Activated CD4-positive, alpha-beta memory T cell treated with anti-CD3 and anti-CD28 coated beads, Interleukin-2, amount 10 ng/mL, durations not matched to agents 7 days and 5 days (primary cell): ENCODE data around the gene SART3. TPM values are rescaled to one million over a fixed set of nuclear protein-coding genes. Genes with fewer than 3 reads are reported as not detected.
A peak's percentile ranks its signal among the peaks of the same experiment; 100 is the strongest.

ENCODE experiments used
- CTCF ChIA-PET: fragments of 350-600 bp; sonication (Branson Sonifier 250); formaldehyde crosslinking; loops from one replicate; lab custom pipeline; 2021; ENCODE audit warnings: antibody characterized with exemption, inconsistent platforms; lab: Charles Lee
- POLR2A ChIA-PET: fragments of 350-600 bp; sonication (Branson Sonifier 250); formaldehyde crosslinking; loops from one replicate; lab custom pipeline; 2021; ENCODE audit warnings: antibody characterized with exemption; lab: Charles Lee
- DNase-seq: peaks from one replicate; pipeline ENCODE4 v3.0.0-alpha.2; 2020
- H3K27ac Mint-ChIP-seq: one replicate; pipeline ENCODE4 v1.8.0; 2021; ENCODE audit warnings: mild to moderate bottlenecking, mixed read lengths
- H3K27me3 Mint-ChIP-seq: one replicate; pipeline ENCODE4 v1.8.0; 2021; ENCODE audit warnings: mixed read lengths
- H3K36me3 Mint-ChIP-seq: one replicate; pipeline ENCODE4 v1.8.0; 2021; ENCODE audit warnings: low read depth, mixed read lengths
- H3K4me1 Mint-ChIP-seq: one replicate; pipeline ENCODE4 v1.8.0; 2021; ENCODE audit warnings: mixed read lengths
- H3K4me3 Mint-ChIP-seq: one replicate; pipeline ENCODE4 v1.8.0; 2021; ENCODE audit warnings: mild to moderate bottlenecking, mixed read lengths
- H3K9me3 Mint-ChIP-seq: one replicate; pipeline ENCODE4 v1.8.0; 2021; ENCODE audit warnings: mixed read lengths
- total RNA-seq, 2 experiments: library from RNA; stranded (reverse); gene quantifications; one replicate each; pipeline ENCODE4 v1.2.3, GENCODE V29; 2021

SART3 gene
- total RNA-seq, 2 experiments from 2014 or later: 68.9 to 70.3 TPM

DNA sequence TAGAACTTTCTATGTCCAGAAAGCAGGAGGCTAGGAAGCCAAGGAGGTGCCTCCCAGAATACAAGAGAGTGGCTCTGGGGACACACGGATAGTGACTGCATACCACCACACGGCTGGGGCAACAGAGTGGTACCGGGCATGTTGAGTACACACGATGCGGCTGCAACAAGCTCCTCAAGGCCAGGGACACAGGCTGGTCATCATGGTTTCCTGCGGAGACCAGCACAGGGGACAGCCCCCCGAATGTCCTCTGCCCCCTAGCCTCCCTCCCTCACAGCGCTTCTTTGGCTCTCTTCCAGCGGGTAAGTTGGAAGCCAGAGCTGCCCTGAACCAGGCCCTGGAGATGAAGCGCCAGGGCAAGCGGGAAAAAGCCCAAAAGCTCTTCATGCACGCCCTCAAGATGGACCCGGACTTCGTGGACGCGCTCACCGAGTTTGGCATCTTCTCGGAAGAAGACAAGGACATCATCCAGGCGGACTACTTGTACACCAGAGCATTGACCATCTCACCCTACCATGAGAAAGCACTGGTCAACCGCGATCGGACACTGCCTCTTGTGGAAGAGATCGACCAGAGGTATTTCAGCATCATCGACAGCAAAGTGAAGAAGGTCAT lies 42.8 kb downstream of the SART3 start:
- Mint-ChIP-seq H3K27me3 (no peaks in the 10 kb centered on the region), H3K27ac (no peak overlapping the region), H3K9me3 (no peaks in the 10 kb centered on the region), H3K36me3 (peaks cover 52% of the 10 kb centered on the region), H3K4me3 (no peak overlapping the region), H3K4me1 (peaks cover 28% of the 10 kb centered on the region)
- DNase-seq: no peak
- ChIA-PET POLR2A (no interaction called here), CTCF (no interaction called here)

DNA sequence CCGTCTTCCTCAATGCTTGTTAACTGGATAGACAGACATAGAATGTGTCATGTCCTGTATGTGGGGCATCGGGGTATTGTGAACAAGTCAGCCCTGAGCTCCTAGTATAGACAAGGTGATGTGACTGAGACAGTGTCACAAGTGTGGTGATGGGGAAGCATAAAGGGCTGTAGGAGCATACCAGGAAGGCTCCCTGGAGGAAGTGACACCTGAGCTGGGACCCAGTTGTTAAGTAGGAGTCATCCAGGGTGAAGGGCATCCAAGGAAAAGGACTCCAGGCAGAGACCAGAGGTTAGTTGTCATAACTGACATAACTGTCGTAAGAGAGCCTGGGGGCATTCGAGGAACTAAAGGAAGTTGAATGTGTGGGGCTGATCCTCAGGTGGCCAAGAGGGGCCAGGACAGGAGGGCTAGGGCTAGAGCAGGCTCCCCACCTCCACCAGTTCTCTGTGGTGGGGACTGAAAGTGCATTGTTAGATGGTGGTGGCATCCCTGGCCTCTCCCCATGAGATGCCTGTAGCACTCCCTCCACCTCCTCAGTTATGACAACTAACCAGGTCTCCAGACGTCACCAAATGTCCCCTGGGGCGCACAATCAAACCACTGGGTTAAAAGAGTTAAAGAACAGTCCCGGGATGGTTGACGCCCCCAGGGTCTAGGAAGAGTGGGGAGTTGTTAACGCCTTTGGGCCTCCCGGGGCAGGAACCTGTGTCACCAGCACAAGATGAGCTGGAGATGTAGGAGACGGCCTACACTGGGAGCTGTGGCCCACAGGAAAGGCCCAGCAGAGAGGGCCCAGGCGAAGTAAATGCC lies 43.5 kb downstream of the SART3 start:
- CTCF ChIA-PET: no interaction called here

DNA sequence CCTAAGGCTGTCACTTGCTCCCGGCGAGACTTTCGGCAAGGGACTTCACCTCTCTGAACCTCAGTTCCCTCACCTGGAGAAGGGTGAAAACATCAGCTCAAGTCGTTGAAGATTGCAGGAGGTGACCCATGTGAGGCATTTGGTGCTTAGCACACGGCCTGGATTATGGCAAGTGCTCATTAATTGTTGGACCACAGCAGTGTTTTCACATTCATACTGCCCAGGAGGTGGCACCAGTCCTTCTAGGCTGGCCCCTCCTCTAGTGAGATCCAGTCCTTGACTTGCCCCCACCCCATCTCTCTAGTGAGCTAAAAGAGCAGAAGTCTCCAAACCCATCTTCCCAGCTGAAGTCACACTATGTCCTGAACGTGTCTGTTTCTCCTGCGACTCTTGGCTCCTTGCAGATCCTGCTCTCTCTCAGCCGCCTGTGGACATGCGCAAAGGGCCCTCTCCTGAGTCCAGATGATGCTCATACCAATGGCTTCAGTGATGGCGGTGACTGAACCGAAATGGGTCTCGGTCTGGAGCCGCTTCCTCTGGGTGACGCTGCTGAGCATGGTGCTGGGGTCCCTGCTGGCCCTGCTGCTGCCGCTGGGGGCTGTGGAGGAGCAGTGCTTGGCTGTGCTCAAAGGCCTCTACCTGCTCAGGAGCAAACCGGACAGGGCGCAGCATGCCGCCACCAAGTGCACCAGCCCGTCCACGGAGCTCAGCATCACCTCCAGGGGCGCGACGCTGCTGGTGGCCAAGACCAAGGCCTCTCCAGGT lies 44.3 kb downstream of the SART3 start:
- H3K4me1 Mint-ChIP-seq: peaks cover 34% of the 10 kb centered on the region
- DNase-seq: no peak
- ChIA-PET POLR2A (interaction anchor here (1.2 to 2.0 kb wide), 3 partner anchors 33 to 117 kb away, joined by 3 to 7 read pairs (median 4); partner anchors contain the start of genes SART3 and SELPLG), CTCF (no interaction called here)
- H3K9me3 Mint-ChIP-seq: no peaks in the 10 kb centered on the region
- H3K36me3 Mint-ChIP-seq: peaks cover 40% of the 10 kb centered on the region
- no peak overlapping the region for H3K27ac Mint-ChIP-seq
- H3K27me3 Mint-ChIP-seq: no peaks in the 10 kb centered on the region
- H3K4me3 Mint-ChIP-seq: peak overlapping the region; percentile 84

More for the DNA sequence above, 43.5 kb downstream of the SART3 start:
- Mint-ChIP-seq H3K27me3 (no peaks in the 10 kb centered on the region), H3K4me3 (peak overlapping the region; percentile 84), H3K9me3 (no peaks in the 10 kb centered on the region), H3K36me3 (peaks cover 48% of the 10 kb centered on the region), H3K27ac (no peak overlapping the region), H3K4me1 (peaks cover 28% of the 10 kb centered on the region)
- no peak for DNase-seq
- POLR2A ChIA-PET: no interaction called here

DNA sequence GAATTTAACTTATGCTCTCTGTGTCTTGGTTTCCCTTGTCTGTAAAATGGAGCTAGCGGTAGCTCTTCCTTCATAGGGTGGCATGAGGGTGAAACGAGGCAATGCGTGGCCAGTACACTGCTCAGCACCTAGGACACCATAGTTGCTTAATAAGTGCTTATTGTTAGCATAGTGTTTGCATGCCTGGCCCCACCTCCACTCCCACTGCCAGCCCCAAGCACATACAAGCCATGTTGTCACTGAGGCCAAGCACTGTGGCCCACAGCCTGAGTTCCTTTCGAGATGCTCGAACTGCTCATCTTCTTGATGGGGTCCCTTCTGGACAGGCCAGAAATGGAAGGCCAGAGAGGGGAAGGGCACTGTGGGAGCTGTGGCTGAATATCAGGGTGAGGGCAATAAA lies 45.1 kb downstream of the SART3 start:
- no peaks in the 10 kb centered on the region for H3K9me3 Mint-ChIP-seq
- H3K27ac Mint-ChIP-seq: peak overlapping the region; percentile 72
- H3K4me1 Mint-ChIP-seq: peaks cover 39% of the 10 kb centered on the region
- H3K36me3 Mint-ChIP-seq: peaks cover 34% of the 10 kb centered on the region
- POLR2A ChIA-PET: interaction anchor here (1.1 to 2.0 kb wide), 4 partner anchors 33 to 118 kb away, joined by 3 to 7 read pairs (median 4); partner anchors contain the start of genes ISCU, SART3 and SELPLG
- no peak for DNase-seq
- no peaks in the 10 kb centered on the region for H3K27me3 Mint-ChIP-seq
- CTCF ChIA-PET: no interaction called here
- H3K4me3 Mint-ChIP-seq: peak overlapping the region; percentile 84

DNA sequence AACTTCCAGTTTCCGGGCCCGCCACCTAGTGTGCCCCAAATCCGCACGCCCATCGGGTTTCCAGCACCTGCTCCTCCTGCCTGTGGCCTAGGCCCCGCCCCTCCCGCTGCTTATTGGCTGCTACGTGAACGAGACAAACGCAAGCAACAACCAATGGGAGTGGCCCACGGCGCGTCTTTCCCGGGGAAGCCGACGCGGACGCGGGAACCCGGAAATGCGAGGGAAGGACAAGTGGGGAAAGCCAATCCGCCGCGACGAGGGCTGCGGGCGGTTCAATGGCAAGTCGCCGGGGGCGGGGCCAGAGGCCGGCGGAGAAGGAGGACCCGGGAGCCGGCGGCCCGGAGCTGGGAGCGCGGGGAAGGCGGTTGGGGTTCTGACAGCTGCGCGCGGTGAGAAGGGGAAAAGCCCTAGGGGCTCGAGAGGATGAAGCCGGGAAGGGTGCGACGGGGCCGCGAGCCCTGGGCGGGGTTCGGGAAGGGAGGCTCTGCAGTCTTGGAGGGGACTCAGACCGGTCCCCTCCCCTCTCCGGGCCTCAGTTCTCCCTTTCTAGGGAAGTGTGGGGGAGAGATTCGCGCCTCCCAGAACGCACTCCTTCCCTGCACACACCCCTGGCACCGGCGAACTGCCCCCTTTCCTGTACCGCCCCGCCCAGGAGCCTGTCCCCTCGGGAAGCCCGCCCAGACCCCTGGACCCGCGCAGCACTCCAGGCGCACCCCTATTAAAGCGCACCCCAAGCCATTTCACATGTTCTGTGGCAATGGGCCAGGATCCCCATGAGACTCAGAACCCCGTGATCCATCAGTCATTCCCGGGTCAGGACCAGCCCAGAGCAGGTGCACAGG lies 45.8 kb downstream of the SART3 start, which contains the start of gene FICD:
Gene FICD, plus strand, starts transcription at position 305 of the 842 bp plus-strand sequence. CDS start 1,696 bp downstream, outside the sequence.
- DNase-seq: peak; percentile 100
- Mint-ChIP-seq H3K4me1 (peaks cover 39% of the 10 kb centered on the region), H3K9me3 (no peaks in the 10 kb centered on the region), H3K4me3 (peak within 1 kb of the TSS; percentile 84), H3K27ac (peak within 1 kb of the TSS; percentile 72), H3K36me3 (peaks cover 26% of the 10 kb centered on the region), H3K27me3 (no peaks in the 10 kb centered on the region)
- POLR2A ChIA-PET: interaction anchor here (1.1 to 2.0 kb wide), 4 partner anchors 46 to 578 kb away, joined by 3 to 7 read pairs (median 4); partner anchors contain the start of genes ALKBH2, ISCU, SART3 and SELPLG
- CTCF ChIA-PET: interaction anchor here (1.5 kb wide), 2 partner anchors 12 to 525 kb away, joined by 3 to 4 read pairs; no protein-coding TSS in a partner anchor

GRCh38 chr12:108514468-108514972 lies 46.5 kb downstream of the SART3 start:
- Mint-ChIP-seq H3K27me3 (no peaks in the 10 kb centered on the region), H3K36me3 (peaks cover 20% of the 10 kb centered on the region), H3K9me3 (no peaks in the 10 kb centered on the region), H3K4me3 (peak overlapping the region; percentile 84), H3K4me1 (peaks cover 39% of the 10 kb centered on the region), H3K27ac (peak overlapping the region; percentile 72)
- POLR2A ChIA-PET: interaction anchor here (1.1 to 2.0 kb wide), 4 partner anchors 46 to 579 kb away, joined by 3 to 7 read pairs (median 4); partner anchors contain the start of genes ALKBH2, ISCU, SART3 and SELPLG
- DNase-seq: no peak
- CTCF ChIA-PET: interaction anchor here (1.5 kb wide), 2 partner anchors 13 to 524 kb away, joined by 3 to 4 read pairs; no protein-coding TSS in a partner anchor

DNA sequence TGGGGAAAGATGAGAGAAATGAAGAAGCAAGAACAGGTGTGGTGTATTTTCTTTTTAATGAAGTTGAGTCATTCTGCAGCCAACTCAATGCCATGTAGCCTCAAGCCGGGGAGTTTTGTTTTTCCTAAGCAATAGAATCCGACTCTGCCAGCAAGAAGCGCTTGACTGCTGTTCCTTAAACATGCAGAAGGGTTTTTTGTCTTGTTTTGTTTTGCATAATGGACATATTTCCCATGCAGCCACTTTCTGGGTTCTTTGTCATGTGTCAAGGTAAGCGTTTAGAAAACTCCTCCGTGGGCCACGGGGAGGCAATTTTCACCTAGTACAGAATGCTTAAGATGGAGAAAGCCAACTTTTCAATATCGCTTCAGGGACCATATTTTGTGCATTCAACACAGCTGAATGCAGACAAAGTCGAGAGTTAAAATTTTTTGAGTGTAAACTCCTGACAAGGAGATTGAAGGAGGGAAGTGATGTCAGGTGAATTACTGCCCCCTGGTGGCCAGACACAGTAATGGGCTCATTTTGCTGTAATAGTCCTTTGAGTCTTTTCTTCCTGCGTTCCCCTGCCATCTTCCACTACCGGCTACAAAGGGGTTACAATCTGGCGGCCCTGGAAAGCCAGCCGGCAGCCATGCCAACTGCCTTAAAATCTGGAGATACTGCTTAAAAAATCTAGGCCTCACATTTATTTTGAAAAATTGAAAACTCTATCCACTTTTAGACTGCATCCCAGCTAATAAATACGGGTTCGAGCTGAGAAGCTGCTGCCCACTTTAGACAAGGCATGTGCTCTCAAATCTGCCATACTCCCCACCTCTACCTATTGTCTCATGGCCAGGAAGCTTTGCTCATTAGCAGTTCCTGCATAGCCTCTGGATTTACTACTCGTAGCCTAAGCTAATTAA lies 49.1 kb downstream of the SART3 start:
- DNase-seq: peak; percentile 79
- Mint-ChIP-seq H3K4me3 (peak overlapping the region; percentile 6), H3K9me3 (no peaks in the 10 kb centered on the region), H3K27me3 (no peaks in the 10 kb centered on the region), H3K36me3 (no peaks in the 10 kb centered on the region), H3K4me1 (peaks cover 39% of the 10 kb centered on the region), H3K27ac (no peak overlapping the region)
- ChIA-PET CTCF (interaction anchor here (0.9 to 1.7 kb wide), 20 partner anchors 11 to 836 kb away, joined by 3 to 8 read pairs (median 4); no protein-coding TSS in a partner anchor), POLR2A (interaction anchor here (0.9 to 2.5 kb wide), 2 partner anchors 49 to 346 kb away, joined by 4 to 9 read pairs; partner anchors contain the start of genes ISCU, SART3 and SSH1)

GRCh38 chr12:108510836-108511235 lies 50.1 kb downstream of the SART3 start:
- POLR2A ChIA-PET: no interaction called here
- Mint-ChIP-seq H3K4me1 (peaks cover 30% of the 10 kb centered on the region), H3K27ac (no peak overlapping the region), H3K27me3 (no peaks in the 10 kb centered on the region), H3K4me3 (no peak overlapping the region), H3K36me3 (no peaks in the 10 kb centered on the region), H3K9me3 (no peaks in the 10 kb centered on the region)
- no peak for DNase-seq
- CTCF ChIA-PET: interaction anchor here (1.1 kb wide), 1 partner anchor 17 kb away, joined by 3 read pairs; no protein-coding TSS in a partner anchor

DNA sequence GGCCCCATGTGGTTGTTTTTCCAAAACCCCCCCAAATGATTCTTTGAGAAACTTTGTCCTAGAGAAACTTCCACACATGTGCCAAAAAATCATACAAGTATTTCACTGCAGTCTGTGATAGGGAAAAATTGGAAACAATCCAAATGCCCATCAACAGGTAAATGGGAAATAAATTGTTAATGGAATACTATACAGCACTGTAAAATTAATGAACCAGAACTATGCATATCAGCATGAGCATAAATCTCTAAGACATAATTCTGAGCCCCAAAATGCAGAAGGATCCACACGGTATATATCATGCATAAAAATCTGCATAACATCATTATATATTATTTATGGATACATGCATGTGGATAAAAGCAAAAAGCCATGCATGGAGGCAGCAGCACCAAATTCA lies 51.2 kb downstream of the SART3 start:
- POLR2A ChIA-PET: interaction anchor here (0.9 kb wide), 1 partner anchor 51 kb away, joined by 3 read pairs; the partner anchor contains the start of gene SART3

GRCh38 chr12:108507971-108508642 lies 52.9 kb downstream of the SART3 start:
- Mint-ChIP-seq H3K9me3 (peaks cover 8% of the 10 kb centered on the region), H3K4me3 (no peak overlapping the region), H3K27ac (no peak overlapping the region), H3K27me3 (no peaks in the 10 kb centered on the region), H3K36me3 (peaks cover 3% of the 10 kb centered on the region), H3K4me1 (peaks cover 17% of the 10 kb centered on the region)
- CTCF ChIA-PET: interaction anchor here (0.7 to 1.5 kb wide), 2 partner anchors 11 to 13 kb away, joined by 3 to 4 read pairs; no protein-coding TSS in a partner anchor
- DNase-seq: no peak
- POLR2A ChIA-PET: no interaction called here

More for the DNA sequence above, 51.2 kb downstream of the SART3 start:
- no peaks in the 10 kb centered on the region for H3K9me3 Mint-ChIP-seq
- no peak for DNase-seq
- CTCF ChIA-PET: interaction anchor here (1.1 kb wide), 1 partner anchor 18 kb away, joined by 3 read pairs; no protein-coding TSS in a partner anchor
- no peaks in the 10 kb centered on the region for H3K36me3 Mint-ChIP-seq
- peaks cover 26% of the 10 kb centered on the region for H3K4me1 Mint-ChIP-seq
- no peak overlapping the region for H3K27ac Mint-ChIP-seq
- no peaks in the 10 kb centered on the region for H3K27me3 Mint-ChIP-seq
- H3K4me3 Mint-ChIP-seq: no peak overlapping the region
